Parathyroid adenoma (tissue), 2 donors: ENCODE results near the gene CDH4.

Experiments
- H2AFZ ChIP-seq: fragments of 300-600 bp; sonication (generic); one replicate; pipeline ENCODE4 v1.7.0; 2017; ENCODE audit warnings: antibody characterized with exemption, mild to moderate bottlenecking
- H3K27ac ChIP-seq: fragments of 300-600 bp; sonication (generic); one replicate; pipeline ENCODE4 v1.7.0; 2017
- H3K27me3 ChIP-seq: fragments of 300-600 bp; sonication (generic); one replicate; pipeline ENCODE4 v1.7.0; 2017; ENCODE audit warnings: low read length; ENCODE audit not compliant: control insufficient read depth, insufficient read depth
- H3K36me3 ChIP-seq: fragments of 300-600 bp; sonication (generic); one replicate; pipeline ENCODE4 v1.7.0; 2017; ENCODE audit warnings: low read length; ENCODE audit not compliant: control insufficient read depth, insufficient read depth
- H3K4me1 ChIP-seq: fragments of 300-600 bp; sonication (generic); one replicate; pipeline ENCODE4 v1.7.0; 2017; ENCODE audit warnings: control low read depth
- H3K4me2 ChIP-seq: fragments of 300-600 bp; sonication (generic); one replicate; pipeline ENCODE4 v1.7.0; 2017; ENCODE audit warnings: low read length
- H3K4me3 ChIP-seq: fragments of 300-600 bp; sonication (generic); one replicate; pipeline ENCODE4 v1.7.0; 2017; ENCODE audit warnings: low read depth, low read length
- H3K79me2 ChIP-seq: fragments of 300-600 bp; sonication (generic); one replicate; pipeline ENCODE4 v1.7.0; 2017; ENCODE audit warnings: control low read depth
- H3K9ac ChIP-seq: fragments of 300-600 bp; sonication (generic); one replicate; pipeline ENCODE4 v1.7.0; 2017; ENCODE audit warnings: mild to moderate bottlenecking
- H3K9me3 ChIP-seq: fragments of 300-600 bp; sonication (generic); one replicate; pipeline ENCODE4 v1.7.0; 2017; ENCODE audit warnings: low read length; ENCODE audit not compliant: control insufficient read depth
- CTCF ChIP-seq: fragments of 300-600 bp; sonication (generic); IDR thresholded peaks from one replicate; pipeline ENCODE4 v1.7.0; 2017; ENCODE audit warnings: antibody characterized with exemption, mild to moderate bottlenecking
- donor health status: primary hyperparathyroidism.

Gene CDH4

GRCh38 chr20:61724376-61724775 lies 472.3 kb downstream of the CDH4 start:
- TF ChIP-seq CTCF = no peak
- H2AFZ ChIP-seq = no peak overlapping the region
- H3K4me1 ChIP-seq = no peaks in the 10 kb centered on the region
- H3K9me3 ChIP-seq = no peaks in the 10 kb centered on the region
- no peaks in the 10 kb centered on the region for H3K79me2 ChIP-seq
- H3K27ac ChIP-seq = no peak overlapping the region
- no peak overlapping the region for H3K4me3 ChIP-seq
- no peak overlapping the region for H3K4me2 ChIP-seq
- H3K9ac ChIP-seq = no peak overlapping the region
- no peaks in the 10 kb centered on the region for H3K36me3 ChIP-seq
- no peaks in the 10 kb centered on the region for H3K27me3 ChIP-seq

- no peak overlapping the region for H2AFZ ChIP-seq
- H3K36me3 ChIP-seq = no peaks in the 10 kb centered on the region
- H3K4me2 ChIP-seq = no peak overlapping the region
- H3K79me2 ChIP-seq = no peaks in the 10 kb centered on the region
- no peaks in the 10 kb centered on the region for H3K4me1 ChIP-seq
- H3K9me3 ChIP-seq = no peaks in the 10 kb centered on the region
- H3K4me3 ChIP-seq = no peak overlapping the region
- no peak overlapping the region for H3K27ac ChIP-seq
- no peak overlapping the region for H3K9ac ChIP-seq
- H3K27me3 ChIP-seq = no peaks in the 10 kb centered on the region
- no peak for TF ChIP-seq CTCF
Observed at GRCh38 chr20:61725145-61725544, 473.1 kb downstream of the CDH4 start.

GRCh38 chr20:61725966-61726365 lies 473.9 kb downstream of the CDH4 start:
- Histone ChIP-seq H3K9me3 (no peaks in the 10 kb centered on the region), H3K27me3 (no peaks in the 10 kb centered on the region), H3K4me3 (no peak overlapping the region), H3K4me1 (no peaks in the 10 kb centered on the region), H3K9ac (no peak overlapping the region), H3K4me2 (no peak overlapping the region), H3K79me2 (no peaks in the 10 kb centered on the region), H2AFZ (no peak overlapping the region), H3K36me3 (no peaks in the 10 kb centered on the region), H3K27ac (no peak overlapping the region)
- TF ChIP-seq CTCF = no peak

- Histone ChIP-seq H3K9ac (no peak overlapping the region), H3K9me3 (no peaks in the 10 kb centered on the region), H2AFZ (no peak overlapping the region), H3K27me3 (no peaks in the 10 kb centered on the region), H3K79me2 (no peaks in the 10 kb centered on the region), H3K4me3 (no peak overlapping the region), H3K36me3 (no peaks in the 10 kb centered on the region), H3K4me2 (no peak overlapping the region), H3K4me1 (no peaks in the 10 kb centered on the region), H3K27ac (no peak overlapping the region)
- TF ChIP-seq CTCF = no peak
Observed at GRCh38 chr20:61726979-61727378, 474.9 kb downstream of the CDH4 start.

- Histone ChIP-seq H3K9me3 (no peaks in the 10 kb centered on the region), H3K36me3 (no peaks in the 10 kb centered on the region), H3K4me1 (no peaks in the 10 kb centered on the region), H3K4me2 (no peak overlapping the region), H3K27ac (no peak overlapping the region), H3K79me2 (no peaks in the 10 kb centered on the region), H2AFZ (no peak overlapping the region), H3K27me3 (no peaks in the 10 kb centered on the region), H3K9ac (no peak overlapping the region), H3K4me3 (no peak overlapping the region)
- no peak for TF ChIP-seq CTCF
Observed at GRCh38 chr20:61727761-61728160, 475.7 kb downstream of the CDH4 start.
